Measurements from ENCODE around the gene VPREB1. TPM values are rescaled to one million over a fixed set of nuclear protein-coding genes. Genes with fewer than 3 reads are reported as not detected.
"Not testable (repeated sequence)": the region's sequence is repeated elsewhere in the genome, so short reads cannot be mapped to it uniquely, and the experiment has no call there.

Gene VPREB1
- total and polyA plus RNA-seq, 3 experiments from 2014 or later = not detected

- H3K4me1 Mint-ChIP-seq = not testable (repeated sequence)
Observed at GRCh38 chr22:22291129-22291806, 46.7 kb downstream of the VPREB1 start.

GRCh38 chr22:22292656-22293055 is 48.1 kb downstream of the VPREB1 start:
- Mint-ChIP-seq H3K36me3 (peaks cover 0 to 28% (median 5%) of the 10 kb centered on the region in 3 donors), H3K4me1 (peaks cover 8 to 10% (median 9%) of the 10 kb centered on the region in 3 donors)
- POLR2A ChIA-PET; H3K9me3 ChIP-seq (ENCODE audit: low read length); DNase-seq; H3K4me3 Mint-ChIP-seq; H3K4me3 ChIP-seq (ENCODE audit: low read length); H3K27ac Mint-ChIP-seq; CTCF ChIA-PET; H3K27me3 Mint-ChIP-seq; H3K4me1 ChIP-seq (ENCODE audit: insufficient read depth, low read length); H3K36me3 ChIP-seq (ENCODE audit: insufficient read depth, low read length); H3K27ac ChIP-seq (ENCODE audit: low read depth, low read length); H3K27me3 ChIP-seq (ENCODE audit: insufficient read depth, low read length, poor library complexity, severe bottlenecking); H3K9me3 Mint-ChIP-seq: not testable (repeated sequence)

More at GRCh38 chr22:22291129-22291806, 46.7 kb downstream of the VPREB1 start:
- H3K36me3 ChIP-seq (ENCODE audit: insufficient read depth, low read length); H3K27ac Mint-ChIP-seq; CTCF ChIA-PET; H3K4me3 Mint-ChIP-seq; H3K27me3 Mint-ChIP-seq; H3K27ac ChIP-seq (ENCODE audit: low read depth, low read length); H3K4me1 ChIP-seq (ENCODE audit: insufficient read depth, low read length); POLR2A ChIA-PET; H3K9me3 ChIP-seq (ENCODE audit: low read length); H3K27me3 ChIP-seq (ENCODE audit: insufficient read depth, low read length, poor library complexity, severe bottlenecking); H3K4me3 ChIP-seq (ENCODE audit: low read length); DNase-seq; H3K9me3 Mint-ChIP-seq: not testable (repeated sequence)
- H3K36me3 Mint-ChIP-seq = peaks cover 0 to 28% (median 5%) of the 10 kb centered on the region in 3 donors

GRCh38 chr22:22293436-22293835 is 48.9 kb downstream of the VPREB1 start:
- H3K27me3 Mint-ChIP-seq; H3K27me3 ChIP-seq (ENCODE audit: insufficient read depth, low read length, poor library complexity, severe bottlenecking); H3K27ac ChIP-seq (ENCODE audit: low read depth, low read length); H3K4me3 ChIP-seq (ENCODE audit: low read length); H3K36me3 ChIP-seq (ENCODE audit: insufficient read depth, low read length); CTCF ChIA-PET; H3K9me3 ChIP-seq (ENCODE audit: low read length); POLR2A ChIA-PET; H3K4me1 ChIP-seq (ENCODE audit: insufficient read depth, low read length); H3K9me3 Mint-ChIP-seq; DNase-seq: not testable (repeated sequence)
- Mint-ChIP-seq H3K27ac (peak overlapping the region in 1 of 8 donors; percentile 39), H3K4me3 (peak overlapping the region in 1 of 7 donors; percentile 34), H3K36me3 (peaks cover 0 to 28% (median 5%) of the 10 kb centered on the region in 3 donors), H3K4me1 (peaks cover 8 to 11% (median 10%) of the 10 kb centered on the region in 3 donors)

DNA sequence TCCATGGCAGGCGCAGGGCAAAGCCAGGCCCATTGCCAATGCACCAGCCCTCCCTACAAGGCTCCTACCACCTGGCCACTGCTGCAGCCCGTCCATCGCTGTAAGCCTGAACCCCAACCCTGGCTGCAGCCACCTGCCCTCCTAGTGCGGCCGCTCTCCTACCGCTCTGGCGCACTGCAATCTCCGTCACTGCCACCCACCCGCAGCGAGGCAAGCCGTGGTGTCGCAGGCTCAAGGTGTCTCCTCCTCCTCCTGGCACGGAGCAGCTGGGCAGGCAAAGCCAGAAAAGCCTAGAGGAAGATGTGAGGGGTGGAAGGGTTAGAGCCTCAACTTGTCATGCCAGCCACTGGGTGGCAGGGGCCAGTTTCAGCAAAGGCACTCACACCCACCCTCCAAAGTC is 50.1 kb downstream of the VPREB1 start:
- H3K9me3 Mint-ChIP-seq; H3K4me3 ChIP-seq (ENCODE audit: low read length); H3K27me3 Mint-ChIP-seq; H3K27ac ChIP-seq (ENCODE audit: low read depth, low read length); POLR2A ChIA-PET; DNase-seq; H3K9me3 ChIP-seq (ENCODE audit: low read length); CTCF ChIA-PET; H3K36me3 ChIP-seq (ENCODE audit: insufficient read depth, low read length); H3K4me1 ChIP-seq (ENCODE audit: insufficient read depth, low read length); H3K4me3 Mint-ChIP-seq; H3K27me3 ChIP-seq (ENCODE audit: insufficient read depth, low read length, poor library complexity, severe bottlenecking): not testable (repeated sequence)
- H3K36me3 Mint-ChIP-seq = peaks cover 0 to 28% (median 5%) of the 10 kb centered on the region in 3 donors
- peak overlapping the region in 1 of 8 donors; percentile 33 for H3K27ac Mint-ChIP-seq
- peaks cover 15 to 17% (median 15%) of the 10 kb centered on the region in 3 donors for H3K4me1 Mint-ChIP-seq

Data from CD8-positive, alpha-beta memory T cell (primary cell).